ENCODE results near the gene TBCD. TPM values are rescaled to one million over a fixed set of nuclear protein-coding genes. Genes with fewer than 3 reads are reported as not detected.
A peak's percentile ranks its signal among the peaks of the same experiment; 100 is the strongest.

TBCD gene
- total and polyA plus RNA-seq, 12 donors, result 41.3 to 107 (median 52.4) TPM

DNA sequence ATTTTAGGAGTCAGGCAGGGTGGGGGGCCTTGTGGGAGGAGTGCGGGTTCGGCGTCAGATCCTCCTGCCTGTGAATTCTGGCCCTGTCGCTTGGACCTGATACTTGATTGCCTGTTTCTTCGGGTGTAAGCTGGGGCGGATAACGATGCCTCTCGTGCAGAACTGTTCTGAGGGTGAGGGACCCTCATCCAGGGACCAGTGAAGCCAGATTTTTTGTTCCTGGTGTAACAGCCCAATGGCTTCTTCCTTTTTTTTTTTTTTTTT is 1.3 kb downstream of the TBCD start:
- intact Hi-C loops (cut with DNase I), result loop anchor here in 2 of 10 donors (10.0 kb wide), 2 partner anchors 88 to 98 kb away; no protein-coding TSS in a partner anchor
- no peaks in the 10 kb centered on the region for H3K27me3 ChIP-seq
- H3K9me3 ChIP-seq, result no peaks in the 10 kb centered on the region
- WGBS, 2 donors, result 34 to 42% methylated on average over 8 of the region's 8 CpGs
- H3K4me3 ChIP-seq, result peak overlapping the region in 7 of 10 donors; percentile 77 to 97 (median 92)
- TF ChIP-seq, protein P1, sequence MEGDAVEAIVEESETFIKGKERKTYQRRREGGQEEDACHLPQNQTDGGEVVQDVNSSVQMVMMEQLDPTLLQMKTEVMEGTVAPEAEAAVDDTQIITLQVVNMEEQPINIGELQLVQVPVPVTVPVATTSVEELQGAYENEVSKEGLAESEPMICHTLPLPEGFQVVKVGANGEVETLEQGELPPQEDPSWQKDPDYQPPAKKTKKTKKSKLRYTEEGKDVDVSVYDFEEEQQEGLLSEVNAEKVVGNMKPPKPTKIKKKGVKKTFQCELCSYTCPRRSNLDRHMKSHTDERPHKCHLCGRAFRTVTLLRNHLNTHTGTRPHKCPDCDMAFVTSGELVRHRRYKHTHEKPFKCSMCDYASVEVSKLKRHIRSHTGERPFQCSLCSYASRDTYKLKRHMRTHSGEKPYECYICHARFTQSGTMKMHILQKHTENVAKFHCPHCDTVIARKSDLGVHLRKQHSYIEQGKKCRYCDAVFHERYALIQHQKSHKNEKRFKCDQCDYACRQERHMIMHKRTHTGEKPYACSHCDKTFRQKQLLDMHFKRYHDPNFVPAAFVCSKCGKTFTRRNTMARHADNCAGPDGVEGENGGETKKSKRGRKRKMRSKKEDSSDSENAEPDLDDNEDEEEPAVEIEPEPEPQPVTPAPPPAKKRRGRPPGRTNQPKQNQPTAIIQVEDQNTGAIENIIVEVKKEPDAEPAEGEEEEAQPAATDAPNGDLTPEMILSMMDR (IDR thresholded peaks at IDR 0.05), result no peak
- H3K27ac ChIP-seq, result no peak overlapping the region
- ATAC-seq (no peak), DNase-seq (no peak)
- peaks cover 3 to 25% (median 13%) of the 10 kb centered on the region in 9 donors for H3K4me1 ChIP-seq
- peaks cover 0 to 24% (median 0%) of the 10 kb centered on the region in 9 donors for H3K36me3 ChIP-seq

DNA sequence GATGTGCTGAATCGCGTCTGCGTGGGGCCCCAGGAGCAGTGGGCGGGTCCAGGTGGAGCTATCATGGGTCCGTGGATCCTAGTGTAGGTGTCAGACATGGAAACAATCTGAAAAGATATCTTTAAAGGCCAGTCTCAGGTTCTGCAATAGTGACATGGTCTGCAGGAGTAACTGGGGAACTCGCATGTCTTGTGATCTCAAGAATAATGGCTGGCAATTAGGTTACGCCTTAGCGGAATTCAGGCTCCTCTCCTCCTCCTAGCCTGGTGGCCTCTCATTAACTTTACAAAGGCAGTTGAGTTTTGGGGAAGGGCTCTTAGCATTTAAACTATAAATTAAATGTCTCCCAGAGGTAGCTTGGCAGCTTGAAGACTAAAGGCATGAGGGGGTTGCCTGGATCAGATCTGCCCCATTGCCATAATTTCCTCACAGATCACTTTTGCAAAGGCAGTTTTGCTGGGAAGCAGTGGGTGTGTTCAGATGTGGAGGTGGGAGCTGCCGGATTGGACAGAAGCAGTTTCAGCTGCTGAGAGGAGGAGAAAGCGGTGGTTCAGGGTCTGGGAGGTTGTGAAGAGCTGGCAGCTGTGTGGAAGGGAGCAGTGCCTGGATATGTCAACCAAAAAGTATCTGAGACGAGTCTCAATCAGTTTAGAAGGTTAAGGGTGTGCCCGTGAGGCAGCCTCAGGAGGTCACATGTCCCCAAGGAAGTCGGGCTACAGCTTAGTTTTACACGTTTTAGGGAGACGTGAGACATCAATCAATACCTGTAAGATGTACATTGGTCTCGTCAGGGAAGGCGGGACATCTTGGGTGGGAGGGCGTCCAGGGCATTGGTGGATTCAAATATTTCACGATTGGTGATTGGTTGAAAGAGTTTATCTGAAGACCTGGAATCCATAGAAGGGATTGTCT is 2.7 kb downstream of the TBCD start:
- H3K27me3 ChIP-seq, result no peaks in the 10 kb centered on the region
- peaks cover 0 to 18% (median 0%) of the 10 kb centered on the region in 9 donors for H3K36me3 ChIP-seq
- H3K4me1 ChIP-seq, result peaks cover 3 to 25% (median 13%) of the 10 kb centered on the region in 9 donors
- no peak overlapping the region for H3K27ac ChIP-seq
- TF ChIP-seq, protein P1 (IDR thresholded peaks at IDR 0.05), result no peak
- no peaks in the 10 kb centered on the region for H3K9me3 ChIP-seq
- intact Hi-C loops (cut with DNase I), result loop anchor here in 2 of 10 donors (10.0 kb wide), 2 partner anchors 90 to 100 kb away; no protein-coding TSS in a partner anchor
- 90 to 92% methylated on average over 19 of the region's 19 CpGs for WGBS, 2 donors
- no peak for ATAC-seq
- no peak for DNase-seq
- H3K4me3 ChIP-seq, result no peak overlapping the region

DNA sequence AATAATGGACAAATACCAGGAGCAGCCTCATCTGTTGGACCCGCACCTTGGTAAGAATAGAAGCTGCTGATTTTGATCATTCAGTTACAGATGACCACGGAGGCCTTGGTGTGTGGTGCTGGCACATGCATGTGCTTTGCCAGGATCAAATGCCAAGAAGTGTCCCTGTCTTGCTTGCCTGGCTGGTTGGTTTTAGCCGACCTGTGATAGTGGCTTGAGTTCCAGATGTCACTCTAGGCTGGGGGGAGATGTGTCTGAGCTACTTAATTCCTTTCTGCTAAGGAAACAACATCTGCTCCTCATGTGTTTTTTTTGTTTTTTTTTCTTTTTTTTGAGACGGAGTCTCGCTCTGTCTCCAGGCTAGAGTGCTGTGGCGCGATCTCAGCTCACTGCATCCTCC is 4.3 kb downstream of the TBCD start:
- Histone ChIP-seq H3K9me3 (no peaks in the 10 kb centered on the region), H3K27ac (no peak overlapping the region), H3K27me3 (no peaks in the 10 kb centered on the region), H3K36me3 (peaks cover 0 to 30% (median 0%) of the 10 kb centered on the region in 9 donors), H3K4me3 (no peak overlapping the region), H3K4me1 (peaks cover 3 to 25% (median 13%) of the 10 kb centered on the region in 9 donors)
- DNase-seq, result no peak
- 85% methylated on average over 7 of the region's 7 CpGs for WGBS, 2 donors
- TF ChIP-seq, protein P1 (IDR thresholded peaks at IDR 0.05), result no peak
- intact Hi-C loops (cut with DNase I), result loop anchor here in 2 of 10 donors (10.0 kb wide), 2 partner anchors 91 to 101 kb away; no protein-coding TSS in a partner anchor
- ATAC-seq, result no peak

DNA sequence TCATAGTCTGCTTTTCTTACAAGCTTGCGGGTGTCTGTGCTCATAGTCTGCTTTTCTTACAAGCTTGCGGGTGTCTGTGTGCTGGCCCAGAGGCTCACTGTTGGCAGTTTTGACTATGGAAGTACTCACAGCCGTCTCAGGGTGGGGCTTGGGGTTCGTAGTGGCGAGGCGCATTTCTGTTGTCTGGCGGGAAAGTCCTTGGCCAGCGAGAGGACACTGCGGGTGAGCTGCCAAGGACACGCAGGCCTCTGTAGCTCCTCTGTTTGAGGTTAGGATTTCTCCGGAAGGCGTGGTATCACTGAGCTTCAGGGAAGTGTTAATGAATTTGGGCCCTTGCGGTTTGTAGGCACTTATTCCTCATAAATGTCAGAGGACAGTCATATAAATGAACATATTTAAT is 13.5 kb downstream of the TBCD start:
- Histone ChIP-seq H3K4me1 (peaks cover 0 to 3% (median 0%) of the 10 kb centered on the region in 9 donors), H3K4me3 (no peak overlapping the region), H3K27me3 (no peaks in the 10 kb centered on the region), H3K27ac (peak overlapping the region in 3 of 10 donors; percentile 16 to 23 (median 17)), H3K9me3 (no peaks in the 10 kb centered on the region), H3K36me3 (peaks cover 0 to 85% (median 22%) of the 10 kb centered on the region in 9 donors)
- ATAC-seq (peak in 3 of 8 donors; percentile 37 to 77 (median 64)), DNase-seq (no peak)
- TF ChIP-seq, protein P1 (IDR thresholded peaks at IDR 0.05), result no peak
- intact Hi-C loops (cut with DNase I), result loop anchor here in 7 of 10 donors (5.0 to 10.0 kb wide), 3 partner anchors 98 to 411 kb away; partner anchors contain the start of gene TEX19 (in 1 of the 7)
- WGBS, 2 donors, result 59 to 72% methylated on average over 13 of the region's 13 CpGs
